Middle frontal gyrus (tissue), 1 donor: ENCODE measurements around the gene MPPE1.
"Not testable (repeated sequence)": the region's sequence is repeated elsewhere in the genome, so short reads cannot be mapped to it uniquely, and the experiment has no call there.

Source experiments
- DNase-seq: peaks from one replicate; pipeline ENCODE4 v3.0.0-alpha.2; 2015; ENCODE audit warnings: low spot score; ENCODE audit errors: extremely low spot score

The MPPE1 gene

DNA sequence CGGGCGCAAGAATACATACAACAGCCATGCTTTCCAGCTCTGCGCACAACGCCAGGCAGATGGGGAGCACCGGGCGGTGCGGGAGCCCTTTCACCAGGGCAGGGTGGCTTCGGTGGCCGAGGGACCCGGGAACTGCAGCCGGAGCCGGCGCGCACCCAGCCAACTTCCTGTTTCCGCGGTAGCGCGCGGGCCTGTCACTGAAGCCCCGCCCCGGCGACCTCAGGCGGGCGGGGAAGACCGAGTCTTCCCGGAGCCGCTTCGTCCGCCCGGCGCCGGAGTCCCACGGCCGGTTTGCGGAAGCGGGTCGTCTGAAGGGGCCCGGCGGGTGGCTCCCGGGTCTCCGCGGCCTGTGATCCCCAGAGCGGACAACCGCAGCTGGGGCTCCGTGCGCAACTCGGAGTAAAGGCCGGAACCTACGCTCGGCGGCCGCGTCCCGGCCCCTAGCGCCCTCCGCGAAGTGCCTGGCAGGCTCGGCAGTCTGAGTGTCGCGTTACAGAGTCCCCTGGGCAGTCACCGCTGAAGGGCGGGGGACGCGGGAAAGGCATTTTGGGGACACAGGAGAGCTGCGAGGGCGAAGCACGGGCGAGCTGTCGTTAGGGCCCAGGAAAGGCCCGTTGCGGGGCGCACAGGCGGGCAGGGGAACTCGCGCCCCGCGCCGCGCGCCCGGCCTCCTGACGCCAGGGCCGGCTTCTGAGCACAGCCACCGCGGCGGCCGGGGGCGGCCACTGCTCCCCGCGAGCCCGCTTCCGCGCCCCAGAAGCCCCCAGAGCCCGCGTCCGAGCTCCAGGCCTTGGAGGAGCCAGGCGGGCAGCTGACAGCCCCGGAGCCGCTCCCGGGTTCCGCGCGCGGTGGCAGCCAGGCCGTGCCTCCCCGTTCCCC is at the start of gene MPPE1:
Gene MPPE1, minus strand, starts transcription at position 136 of the 879 bp plus-strand sequence. CDS start 11,053 bp downstream, outside the sequence.
- peak; percentile 76 for DNase-seq

- DNase-seq, result no peak
Measured at GRCh38 chr18:11957636-11958035, 49.5 kb upstream of the MPPE1 start.

GRCh38 chr18:11956371-11957308 is 48.5 kb upstream of the MPPE1 start:
- DNase-seq, result no peak

GRCh38 chr18:11955239-11956029 is 47.3 kb upstream of the MPPE1 start:
- no peak for DNase-seq

- no peak for DNase-seq
Measured at GRCh38 chr18:11953113-11953512, 45.0 kb upstream of the MPPE1 start.

DNA sequence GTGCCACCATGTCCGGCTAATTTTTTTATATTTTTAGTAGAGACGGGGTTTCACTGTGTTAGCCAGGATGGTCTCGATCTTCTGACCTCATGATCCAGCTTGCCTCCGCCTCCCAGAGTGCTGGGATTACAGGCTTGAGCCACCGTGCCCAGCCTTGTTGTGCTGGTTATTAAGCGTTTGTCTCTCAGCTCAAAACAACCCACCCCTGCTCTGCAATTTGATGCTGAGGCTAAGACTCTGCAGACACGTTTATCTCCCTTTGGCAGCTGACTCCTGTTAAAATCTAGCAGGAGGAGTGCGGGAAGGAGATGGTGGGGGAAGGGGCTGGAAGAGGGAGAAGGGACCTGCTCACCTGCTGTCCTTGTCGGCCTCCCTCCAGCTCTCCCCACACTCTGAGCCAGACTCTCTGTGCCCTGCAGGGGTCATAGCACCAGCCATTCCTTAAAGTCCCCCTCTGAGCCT is 43.3 kb upstream of the MPPE1 start:
- no peak for DNase-seq

GRCh38 chr18:11950824-11951223 is 42.7 kb upstream of the MPPE1 start:
- no peak for DNase-seq

DNA sequence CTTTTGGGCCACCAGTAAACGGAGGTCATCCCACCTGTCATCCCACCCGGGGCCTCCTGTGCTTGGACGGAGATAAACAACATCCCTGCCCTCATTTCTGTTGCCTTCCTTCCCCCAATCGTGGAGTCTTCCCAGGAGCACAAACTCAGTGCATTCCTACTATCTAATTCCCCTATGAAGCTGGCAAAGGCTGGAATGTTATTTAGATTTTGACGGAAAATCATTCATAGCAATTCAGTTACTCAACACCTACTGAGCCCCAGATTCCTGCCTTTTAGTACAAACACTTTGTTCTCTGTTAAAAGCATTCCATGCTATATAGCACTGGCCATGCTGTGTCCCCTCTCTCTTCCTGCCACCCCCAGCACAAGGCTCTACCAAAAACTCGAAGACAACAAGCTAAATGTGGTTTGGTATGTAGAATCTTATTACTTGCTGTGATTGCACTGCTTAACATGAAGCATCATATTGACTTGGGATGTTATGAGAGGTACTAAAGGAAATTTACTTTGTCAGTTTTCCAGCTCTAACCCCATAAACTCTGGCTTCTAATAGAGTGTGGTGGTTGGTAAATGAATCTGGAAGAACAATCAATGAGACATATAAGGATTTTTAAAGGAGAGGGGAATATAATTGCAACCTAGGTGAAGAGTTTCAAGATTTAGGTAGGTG is 40.9 kb upstream of the MPPE1 start:
- no peak for DNase-seq

DNA sequence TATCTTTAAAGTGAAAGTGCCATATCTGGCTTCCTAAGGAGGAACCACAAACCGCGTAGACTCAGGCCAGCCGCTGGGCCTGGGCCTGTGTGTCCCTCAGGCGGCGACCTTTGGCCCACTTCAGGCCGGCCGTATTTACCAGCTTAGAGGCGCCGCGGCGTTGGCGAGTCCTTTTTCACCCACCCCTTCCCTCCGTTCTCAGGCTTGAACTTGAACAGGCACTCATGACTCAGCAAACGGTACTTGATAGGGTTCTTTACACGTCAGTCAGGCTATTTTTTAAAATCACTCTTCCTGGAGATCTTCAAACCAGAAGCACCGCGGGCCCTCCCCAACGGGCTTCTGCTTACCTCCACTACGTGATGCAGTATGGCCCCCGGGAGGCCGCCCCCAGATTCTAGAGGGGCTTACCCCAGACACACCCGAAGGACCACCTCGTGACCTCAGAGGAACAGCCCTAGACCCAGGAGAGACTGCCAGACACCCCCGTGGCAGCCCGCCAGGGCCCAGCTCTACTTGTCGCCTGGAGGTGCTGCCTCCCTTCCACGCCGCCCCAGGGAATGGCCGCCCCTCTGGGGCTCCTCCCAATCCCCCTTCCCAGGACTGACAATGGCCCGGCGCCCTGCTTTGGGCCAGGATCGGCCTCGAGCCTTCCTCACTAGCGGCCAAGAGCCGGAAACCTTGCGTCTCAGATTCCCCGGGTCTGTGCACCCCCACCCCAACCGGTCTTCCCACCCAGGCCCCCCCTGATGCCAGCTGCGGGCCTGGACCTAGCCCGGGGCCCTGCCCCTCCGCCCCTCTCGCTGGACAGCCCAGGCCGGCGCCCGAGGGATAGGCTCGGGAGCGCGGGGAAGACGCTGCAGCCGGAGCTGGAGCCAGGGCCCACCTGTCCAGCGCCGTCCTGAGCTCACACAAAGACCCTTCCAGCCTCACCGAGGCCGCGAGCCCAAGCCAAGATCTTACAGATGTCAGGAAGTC is 39.4 kb upstream of the MPPE1 start:
- DNase-seq, result peak; percentile 64

DNA sequence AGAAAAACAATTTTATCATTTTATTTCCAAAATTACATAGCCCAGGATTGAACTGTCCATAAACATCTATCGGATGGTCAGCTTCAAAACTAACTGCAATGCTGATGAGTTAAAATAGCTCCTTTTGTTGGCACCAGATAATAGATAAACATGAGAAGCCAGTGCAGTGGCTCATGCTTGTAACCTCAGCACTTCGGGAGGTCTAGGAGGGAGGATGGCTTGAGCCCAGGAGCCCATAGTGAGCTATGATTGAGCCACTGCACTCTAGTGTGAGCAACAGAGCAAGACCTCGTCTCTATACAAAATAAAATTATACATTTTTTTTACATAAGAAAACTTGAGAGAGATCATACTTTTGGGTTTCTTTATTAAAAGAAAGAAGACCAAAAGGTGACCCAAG is 38.6 kb upstream of the MPPE1 start:
- DNase-seq, result no peak

GRCh38 chr18:11945834-11946659 is 37.9 kb upstream of the MPPE1 start:
- not testable (repeated sequence) for DNase-seq

DNA sequence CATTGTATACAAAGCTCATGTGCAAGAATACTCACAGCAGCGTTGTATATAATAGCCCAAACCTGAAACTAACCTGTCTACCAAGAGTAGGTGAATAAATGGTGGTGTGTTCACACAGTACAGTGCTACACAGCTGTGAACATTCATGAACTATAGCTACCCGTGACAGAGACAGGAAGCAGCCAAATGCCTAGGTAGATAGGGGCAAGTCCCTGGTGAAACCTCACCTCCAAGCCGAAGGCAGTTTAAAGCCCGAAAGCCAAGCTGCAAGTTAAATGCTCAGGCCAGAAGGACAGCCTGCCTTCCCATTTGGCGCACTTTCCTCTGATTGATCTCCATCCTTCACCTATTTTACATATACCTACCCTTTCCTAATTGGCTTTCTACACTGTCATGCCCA is 36.7 kb upstream of the MPPE1 start:
- no peak for DNase-seq

DNA sequence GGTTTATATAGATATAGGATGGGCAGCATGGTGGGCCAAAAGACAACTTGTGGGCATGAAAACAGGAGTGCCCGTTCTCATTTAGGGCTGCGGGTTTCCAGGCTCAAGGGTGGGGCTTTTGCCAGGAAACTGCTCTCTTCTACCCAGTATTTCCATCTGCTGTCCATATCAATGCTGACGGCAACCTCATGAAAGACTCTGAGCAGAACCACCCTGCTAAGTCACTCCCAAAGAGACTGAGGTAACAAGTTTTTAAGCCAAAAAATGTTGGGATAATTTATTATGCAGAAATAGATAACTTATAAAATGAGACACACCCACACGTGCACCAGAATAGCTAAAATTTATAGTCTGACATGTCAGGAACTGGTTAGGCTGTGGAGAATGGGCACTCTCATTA is 36.1 kb upstream of the MPPE1 start:
- DNase-seq, result no peak

DNA sequence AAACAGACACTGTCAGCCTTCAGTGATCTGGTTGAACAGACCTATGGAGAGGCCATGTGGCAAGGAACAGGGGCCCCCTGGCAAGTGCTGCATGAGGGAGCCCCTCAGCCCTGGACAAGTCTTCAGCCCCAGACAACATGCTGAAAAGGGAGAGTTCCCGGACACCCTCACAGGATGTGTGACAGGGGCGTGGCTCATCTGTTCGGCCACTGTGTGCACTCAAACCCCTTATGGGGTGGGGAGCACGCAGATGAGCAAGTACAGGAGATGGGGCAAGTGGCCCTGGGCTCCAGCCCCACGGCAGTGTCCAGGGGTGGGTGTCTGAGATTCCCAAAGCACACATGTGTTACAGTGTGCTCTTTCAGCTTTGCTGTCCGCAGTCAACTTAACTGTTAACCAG is 35.4 kb upstream of the MPPE1 start:
- DNase-seq, result no peak

GRCh38 chr18:11940956-11941355 is 32.8 kb upstream of the MPPE1 start:
- no peak for DNase-seq

DNA sequence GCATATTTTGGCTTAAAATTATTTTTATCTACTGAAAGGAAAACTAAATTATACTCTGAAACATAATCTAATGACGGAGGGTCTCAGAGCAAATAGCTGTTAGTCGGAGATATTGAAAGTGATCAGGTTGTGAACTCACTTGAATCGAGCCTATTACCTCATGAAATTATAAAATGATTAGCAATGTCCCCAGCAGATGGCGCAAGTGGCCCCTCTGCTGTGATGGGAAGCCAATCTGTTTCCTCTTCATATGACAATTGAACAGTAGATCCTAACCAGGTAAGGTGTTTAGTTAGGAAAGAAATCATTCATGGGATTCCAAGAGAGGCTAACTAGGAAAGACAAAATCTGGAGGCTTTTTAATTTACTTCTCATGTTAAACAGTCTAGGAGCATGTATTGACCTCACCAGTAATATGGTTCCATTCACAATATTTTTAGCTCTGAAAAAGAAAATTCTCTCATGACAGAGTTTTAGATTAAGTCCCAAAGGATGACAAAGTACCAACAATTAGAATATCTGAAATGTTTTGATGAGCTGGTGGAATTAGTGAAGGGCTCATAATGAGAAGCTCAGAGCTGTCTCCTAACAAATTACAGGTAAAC is 29.9 kb upstream of the MPPE1 start:
- DNase-seq, result peak; percentile 74

DNA sequence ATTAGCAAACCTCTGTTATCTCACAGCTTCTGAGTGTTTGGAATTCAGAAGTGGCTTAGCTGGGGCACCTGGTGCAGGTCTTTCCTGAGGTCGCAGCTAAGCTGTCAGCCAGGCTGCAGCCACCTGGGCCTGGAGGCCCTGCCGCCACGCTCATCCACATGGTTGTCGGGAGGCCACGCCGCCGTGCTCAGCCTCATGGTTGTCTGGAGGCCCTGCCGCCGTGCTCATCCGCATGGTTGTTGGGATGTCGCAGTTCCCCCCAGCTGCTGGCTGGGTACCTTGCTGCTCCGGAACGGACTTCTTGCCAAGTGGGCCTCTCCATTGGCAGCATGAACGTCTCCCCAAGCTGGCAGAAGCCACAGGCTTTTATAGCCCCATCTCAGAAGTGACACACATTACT is 24.3 kb upstream of the MPPE1 start:
- DNase-seq, result no peak

DNA sequence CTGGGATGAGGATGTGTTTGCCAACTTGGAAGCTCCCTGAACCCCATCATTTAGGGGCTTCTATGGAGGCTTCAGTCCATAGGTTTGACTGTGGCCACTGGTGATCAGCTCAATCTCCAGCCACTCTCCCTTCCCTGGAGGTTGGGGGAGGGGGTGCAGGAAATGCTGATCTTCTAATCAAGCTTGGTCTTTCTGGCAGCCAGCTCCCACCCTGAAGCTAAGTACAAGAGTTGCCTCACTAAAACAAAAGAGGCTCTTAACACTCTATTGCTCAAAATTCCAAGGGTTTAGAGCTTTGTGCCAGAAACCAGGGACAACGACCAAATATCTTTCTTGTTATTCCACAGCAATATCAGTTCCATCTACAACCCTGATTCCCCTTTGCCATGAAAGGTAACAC is 19.4 kb upstream of the MPPE1 start:
- DNase-seq, result no peak
